ENCODE results near the gene APCDD1. TPM values are rescaled to one million over a fixed set of nuclear protein-coding genes. Genes with fewer than 3 reads are reported as not detected.

The APCDD1 gene
- polyA plus RNA-seq, 1 experiment = 0.01 TPM

DNA sequence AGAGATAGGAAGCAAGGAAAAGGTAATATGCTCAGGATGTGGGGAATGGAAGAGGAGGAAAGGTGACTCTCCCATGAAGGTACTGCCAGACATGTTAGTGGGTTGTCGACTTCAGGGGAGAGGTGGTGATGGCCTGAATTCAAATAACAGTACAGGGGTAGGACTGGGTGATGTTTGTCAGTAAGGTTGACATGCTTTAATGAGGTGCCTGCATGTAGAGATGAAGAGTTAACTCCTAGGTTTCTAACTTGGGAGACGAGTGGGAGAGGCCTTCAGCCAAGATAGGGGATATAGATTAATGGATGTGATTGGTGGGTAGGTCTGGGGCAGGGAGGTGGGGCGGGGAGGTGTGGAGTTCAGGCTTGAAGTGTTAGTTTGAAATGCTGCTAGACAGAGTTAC, 74.0 kb downstream of the APCDD1 start:
- no peaks in the 10 kb centered on the region for H3K27me3 ChIP-seq (ENCODE audit: control insufficient read depth, insufficient read depth, low read length)
- no peak for DNase-seq (ENCODE audit: low read depth, low spot score)
- ChIA-PET POLR2A (no interaction called here), CTCF (interaction anchor here (2.6 to 3.0 kb wide), 2 partner anchors 32 to 557 kb away, joined by 8 to 12 read pairs; no protein-coding TSS in a partner anchor)
- no peak overlapping the region for H3K4me3 ChIP-seq (ENCODE audit: low read depth, low read length)
- TF ChIP-seq, protein P1, sequence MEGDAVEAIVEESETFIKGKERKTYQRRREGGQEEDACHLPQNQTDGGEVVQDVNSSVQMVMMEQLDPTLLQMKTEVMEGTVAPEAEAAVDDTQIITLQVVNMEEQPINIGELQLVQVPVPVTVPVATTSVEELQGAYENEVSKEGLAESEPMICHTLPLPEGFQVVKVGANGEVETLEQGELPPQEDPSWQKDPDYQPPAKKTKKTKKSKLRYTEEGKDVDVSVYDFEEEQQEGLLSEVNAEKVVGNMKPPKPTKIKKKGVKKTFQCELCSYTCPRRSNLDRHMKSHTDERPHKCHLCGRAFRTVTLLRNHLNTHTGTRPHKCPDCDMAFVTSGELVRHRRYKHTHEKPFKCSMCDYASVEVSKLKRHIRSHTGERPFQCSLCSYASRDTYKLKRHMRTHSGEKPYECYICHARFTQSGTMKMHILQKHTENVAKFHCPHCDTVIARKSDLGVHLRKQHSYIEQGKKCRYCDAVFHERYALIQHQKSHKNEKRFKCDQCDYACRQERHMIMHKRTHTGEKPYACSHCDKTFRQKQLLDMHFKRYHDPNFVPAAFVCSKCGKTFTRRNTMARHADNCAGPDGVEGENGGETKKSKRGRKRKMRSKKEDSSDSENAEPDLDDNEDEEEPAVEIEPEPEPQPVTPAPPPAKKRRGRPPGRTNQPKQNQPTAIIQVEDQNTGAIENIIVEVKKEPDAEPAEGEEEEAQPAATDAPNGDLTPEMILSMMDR (IDR thresholded peaks at IDR 0.05; ENCODE audit: low read depth, low read length) = no peak
- no peak overlapping the region for H3K27ac ChIP-seq (ENCODE audit: low read depth, low read length)
- no peaks in the 10 kb centered on the region for H3K9me3 ChIP-seq (ENCODE audit: control insufficient read depth, insufficient read depth, low read length)

- ChIA-PET POLR2A (no interaction called here), CTCF (interaction anchor here (2.0 kb wide), 1 partner anchor 31 kb away, joined by 5 read pairs; no protein-coding TSS in a partner anchor)
- no peak for DNase-seq (ENCODE audit: low read depth, low spot score)
- Histone ChIP-seq H3K4me3 (ENCODE audit: low read depth, low read length) (no peak overlapping the region), H3K27me3 (ENCODE audit: control insufficient read depth, insufficient read depth, low read length) (no peaks in the 10 kb centered on the region), H3K9me3 (ENCODE audit: control insufficient read depth, insufficient read depth, low read length) (no peaks in the 10 kb centered on the region), H3K27ac (ENCODE audit: low read depth, low read length) (no peak overlapping the region)
- TF ChIP-seq, protein P1 (IDR thresholded peaks at IDR 0.05; ENCODE audit: low read depth, low read length) = no peak
Observed at GRCh38 chr18:10530002-10530401, 75.6 kb downstream of the APCDD1 start.

- CTCF ChIA-PET = interaction anchor here (2.0 kb wide), 1 partner anchor 30 kb away, joined by 5 read pairs; no protein-coding TSS in a partner anchor
- Histone ChIP-seq H3K27me3 (ENCODE audit: control insufficient read depth, insufficient read depth, low read length) (no peaks in the 10 kb centered on the region), H3K4me3 (ENCODE audit: low read depth, low read length) (no peak overlapping the region), H3K27ac (ENCODE audit: low read depth, low read length) (no peak overlapping the region), H3K9me3 (ENCODE audit: control insufficient read depth, insufficient read depth, low read length) (no peaks in the 10 kb centered on the region)
- POLR2A ChIA-PET = no interaction called here
- TF ChIP-seq, protein P1 (IDR thresholded peaks at IDR 0.05; ENCODE audit: low read depth, low read length) = no peak
- DNase-seq (ENCODE audit: low read depth, low spot score) = no peak
Observed at GRCh38 chr18:10530852-10531251, 76.4 kb downstream of the APCDD1 start.

DNA sequence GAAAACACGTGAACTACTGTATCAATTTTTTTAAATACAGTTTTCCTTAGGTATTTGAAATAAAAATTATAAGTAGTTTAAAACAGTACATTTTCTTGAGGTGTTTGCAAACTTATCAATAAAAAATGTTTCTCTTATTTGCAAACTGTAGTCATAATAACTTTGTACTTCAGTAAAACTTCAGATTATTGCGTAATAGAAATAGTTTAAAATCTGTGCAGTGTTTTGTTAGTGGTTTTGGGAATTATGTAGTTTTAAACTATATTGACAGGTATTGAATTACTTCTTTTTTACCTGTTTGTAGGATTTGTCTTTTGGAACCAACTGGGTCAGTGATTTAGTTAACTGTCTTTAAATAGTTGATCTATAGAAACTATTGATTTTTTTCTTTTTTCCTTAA, 78.7 kb downstream of the APCDD1 start:
- TF ChIP-seq, protein P1 (IDR thresholded peaks at IDR 0.05; ENCODE audit: low read depth, low read length) = no peak
- DNase-seq (ENCODE audit: low read depth, low spot score) = no peak
- Histone ChIP-seq H3K27ac (ENCODE audit: low read depth, low read length) (no peak overlapping the region), H3K4me3 (ENCODE audit: low read depth, low read length) (no peak overlapping the region), H3K9me3 (ENCODE audit: control insufficient read depth, insufficient read depth, low read length) (no peaks in the 10 kb centered on the region), H3K27me3 (ENCODE audit: control insufficient read depth, insufficient read depth, low read length) (no peaks in the 10 kb centered on the region)
- POLR2A ChIA-PET = no interaction called here
- CTCF ChIA-PET = interaction anchor here (1.7 kb wide), 1 partner anchor 27 kb away, joined by 7 read pairs; no protein-coding TSS in a partner anchor

GRCh38 chr18:10536280-10536679, 81.8 kb downstream of the APCDD1 start:
- POLR2A ChIA-PET = no interaction called here
- Histone ChIP-seq H3K4me3 (ENCODE audit: low read depth, low read length) (no peak overlapping the region), H3K27ac (ENCODE audit: low read depth, low read length) (no peak overlapping the region), H3K9me3 (ENCODE audit: control insufficient read depth, insufficient read depth, low read length) (no peaks in the 10 kb centered on the region), H3K27me3 (ENCODE audit: control insufficient read depth, insufficient read depth, low read length) (no peaks in the 10 kb centered on the region)
- CTCF ChIA-PET = interaction anchor here (1.0 to 2.4 kb wide), 4 partner anchors 8 to 564 kb away, joined by 3 to 11 read pairs (median 6); no protein-coding TSS in a partner anchor
- TF ChIP-seq, protein P1 (IDR thresholded peaks at IDR 0.05; ENCODE audit: low read depth, low read length) = no peak
- DNase-seq (ENCODE audit: low read depth, low spot score) = no peak

Measured in AG04450 (cell line).